Measurements from ENCODE around the gene VPS26B.
"Not testable (repeated sequence)": the region's sequence is repeated elsewhere in the genome, so short reads cannot be mapped to it uniquely, and the experiment has no call there.

The VPS26B gene

DNA sequence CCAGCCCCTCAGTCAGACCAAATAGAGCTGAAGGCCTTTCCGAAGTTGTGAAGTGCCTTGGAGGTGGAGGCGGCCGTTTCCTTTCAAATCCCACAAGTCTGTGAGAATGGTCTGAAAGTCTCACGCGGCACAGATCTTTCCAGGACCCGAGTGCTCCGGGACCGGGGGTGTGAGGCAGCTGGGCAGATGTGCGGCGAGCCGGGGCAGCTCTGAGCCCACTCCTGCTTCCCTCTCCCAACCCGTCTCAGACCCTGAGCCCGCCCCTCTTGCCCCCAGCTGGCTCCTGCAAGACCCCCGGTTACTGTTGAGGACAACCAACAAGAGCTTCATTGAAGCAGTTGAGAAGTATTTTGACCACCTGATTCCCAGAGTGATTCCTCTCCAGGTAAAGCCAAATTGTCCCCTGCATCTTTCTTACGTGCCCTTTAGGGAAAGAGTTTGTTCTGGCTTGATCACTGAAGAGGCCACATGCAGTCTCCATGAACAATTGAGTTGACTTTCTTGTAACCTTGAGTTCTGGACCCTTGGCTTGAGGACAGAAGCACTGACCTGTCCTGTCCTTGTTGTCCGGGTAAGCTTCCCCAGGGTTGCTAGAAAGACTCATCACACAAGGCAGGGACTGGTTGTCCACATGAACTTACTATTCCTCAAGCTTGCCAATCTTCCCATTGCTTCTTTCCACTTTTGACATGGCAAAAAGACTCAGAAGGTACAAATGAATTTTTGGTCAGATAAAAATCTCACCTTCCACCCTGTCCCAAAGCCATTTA lies 59.2 kb downstream of the VPS26B start:
- DNase-seq, result no peak

DNA sequence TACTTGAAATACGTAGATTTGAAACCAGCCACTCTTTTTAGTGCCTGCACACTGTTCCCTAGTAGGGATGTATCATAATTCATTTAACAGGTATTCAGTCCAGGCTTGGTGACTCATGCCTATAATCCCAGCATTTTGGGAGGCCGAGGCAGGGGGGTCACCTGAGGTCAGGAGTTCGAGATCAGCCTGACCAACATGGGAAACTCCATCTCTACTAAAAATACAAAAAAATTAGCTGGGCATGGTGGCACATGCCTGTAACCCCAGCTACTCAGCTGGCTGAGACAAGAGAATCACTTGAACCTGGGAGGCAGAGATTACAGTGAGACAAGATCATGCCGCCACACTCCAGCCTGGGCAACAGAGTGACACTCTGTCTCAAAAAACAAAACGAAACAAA lies 59.9 kb downstream of the VPS26B start:
- not testable (repeated sequence) for DNase-seq

DNA sequence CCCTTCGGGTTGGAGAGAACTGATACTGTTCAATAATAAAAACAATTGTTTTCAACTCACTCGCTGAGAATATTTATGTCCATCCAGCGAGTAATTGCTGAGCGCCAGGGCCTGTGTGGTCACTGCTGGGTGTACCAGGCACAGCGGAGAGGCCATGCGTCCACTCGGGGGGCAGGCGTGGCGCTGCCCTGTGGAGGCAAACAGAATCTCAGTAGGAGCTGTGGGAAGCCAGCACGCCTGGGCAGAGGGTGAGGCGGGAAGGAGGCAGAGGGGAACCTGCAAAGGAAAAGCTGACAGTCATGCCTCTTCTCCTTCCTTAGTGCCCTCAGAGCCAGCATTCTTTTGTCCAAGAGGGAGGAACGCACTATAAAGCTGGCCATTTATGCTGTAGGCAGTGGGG lies 63.1 kb downstream of the VPS26B start:
- no peak for DNase-seq

DNA sequence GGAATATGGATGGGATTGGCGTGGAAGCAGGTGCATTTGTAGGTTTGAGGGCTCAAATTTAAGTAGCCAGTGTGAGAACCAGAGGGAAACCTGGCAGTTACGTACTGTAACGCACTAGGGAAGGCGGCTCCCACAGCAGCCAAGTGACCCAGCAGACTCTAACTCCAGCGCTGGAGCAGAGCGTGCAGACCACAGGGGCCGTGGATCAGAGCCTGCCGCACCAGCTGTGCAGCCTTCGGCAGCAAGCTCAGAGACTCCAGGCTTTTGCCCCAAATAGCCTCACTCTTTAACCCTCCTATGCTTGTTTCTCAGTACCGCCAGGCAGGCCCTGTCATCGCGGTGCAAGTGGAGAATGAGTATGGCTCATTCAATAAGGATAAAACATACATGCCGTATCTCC lies 64.0 kb downstream of the VPS26B start:
- no peak for DNase-seq

DNA sequence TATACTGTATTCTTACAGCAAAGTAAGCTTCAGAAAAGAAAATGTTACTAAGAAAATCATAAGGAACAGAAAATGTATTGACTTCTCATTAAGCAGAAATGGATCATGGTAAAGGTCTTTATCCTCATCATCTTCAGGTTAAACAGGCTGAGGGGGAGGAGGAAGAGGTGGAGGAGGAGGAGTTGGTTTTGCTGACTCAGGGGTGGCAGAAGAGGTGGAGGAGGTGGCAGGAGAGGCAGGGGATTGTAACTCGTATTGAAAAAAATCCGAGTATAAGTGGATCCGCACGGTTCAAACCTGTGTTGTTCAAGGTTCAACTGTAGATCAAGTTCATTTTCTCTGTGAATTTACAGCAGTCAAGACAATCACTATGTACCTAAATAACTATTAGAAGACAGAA lies 64.7 kb downstream of the VPS26B start:
- no peak for DNase-seq

DNA sequence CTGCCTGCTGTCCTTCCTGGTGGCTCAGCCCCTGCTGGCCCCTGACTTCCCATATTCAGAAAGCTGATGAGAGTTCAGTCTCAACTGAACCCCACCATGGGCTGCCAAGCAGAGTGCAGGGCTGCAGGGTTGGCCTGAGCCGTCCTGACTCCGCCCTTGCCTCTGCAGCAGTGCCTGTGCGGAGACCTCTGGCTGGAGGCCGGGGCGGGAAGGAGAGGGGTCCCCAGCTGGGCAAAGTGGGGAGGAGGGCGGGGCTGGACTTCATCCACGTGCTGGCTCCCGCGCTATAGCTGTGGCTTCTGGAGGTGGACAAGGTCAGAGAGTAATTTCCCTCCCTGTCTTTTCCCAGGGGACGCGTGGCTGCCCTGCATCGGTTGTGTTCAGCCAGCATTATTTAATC lies 65.3 kb downstream of the VPS26B start:
- DNase-seq, result peak; percentile 45

DNA sequence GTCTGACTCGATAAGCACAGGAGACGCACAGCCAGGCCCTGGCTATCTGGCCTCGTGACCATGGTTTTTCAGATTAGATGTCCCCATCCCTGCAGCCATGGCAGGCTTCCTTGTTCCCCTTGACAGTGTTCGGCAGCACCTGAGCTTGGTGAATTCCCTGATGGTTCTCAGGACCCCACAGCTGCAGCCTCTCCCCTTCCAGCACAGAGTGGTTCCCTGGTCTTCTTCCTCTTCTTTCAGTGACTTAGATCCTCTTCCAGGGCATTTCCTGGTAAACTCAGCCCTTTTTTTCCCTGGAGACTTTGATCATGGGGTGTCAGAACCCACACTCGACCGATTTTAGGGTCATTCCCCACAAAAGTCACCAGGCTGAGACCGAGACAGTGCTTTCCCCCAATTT lies 66.2 kb downstream of the VPS26B start:
- peak; percentile 17 for DNase-seq

DNA sequence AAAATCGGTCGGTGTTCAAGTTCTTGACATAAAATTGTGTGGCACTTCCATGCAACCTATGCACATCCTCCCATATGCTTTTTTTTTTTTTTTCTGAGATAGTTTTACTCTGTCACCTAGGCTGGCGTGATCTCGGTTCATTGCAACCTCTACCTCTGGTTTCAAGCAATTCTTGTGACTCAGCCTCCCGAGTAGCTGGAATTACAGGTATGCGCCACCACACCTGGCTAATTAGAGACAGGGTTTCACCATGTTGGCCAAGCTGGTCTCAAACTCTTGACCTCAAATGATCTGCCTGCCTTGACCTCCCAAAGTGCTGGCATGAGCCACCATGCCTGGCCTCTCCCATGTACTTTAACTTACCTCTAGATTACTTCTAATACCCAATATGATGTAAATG lies 66.7 kb downstream of the VPS26B start:
- DNase-seq, result no peak

DNA sequence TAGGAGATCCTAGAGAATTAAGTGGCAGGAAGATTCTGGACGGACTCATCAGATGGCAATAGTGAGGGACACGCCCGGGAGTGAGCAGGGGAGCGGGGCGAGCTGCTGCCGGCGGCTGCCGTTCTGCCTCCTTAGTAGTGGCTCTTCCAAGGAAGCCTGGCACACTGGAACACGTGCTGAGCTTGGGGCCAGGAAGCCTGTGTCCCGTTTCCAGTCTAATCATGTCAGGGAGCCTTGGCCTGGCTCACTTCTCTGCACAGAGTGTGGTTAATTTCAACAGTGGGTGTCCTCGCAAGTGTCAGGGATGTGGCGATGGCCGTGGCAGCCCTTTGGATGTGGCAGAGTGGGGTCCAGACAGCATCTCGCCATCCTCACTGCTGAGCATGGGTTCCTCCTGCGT lies 68.2 kb downstream of the VPS26B start:
- no peak for DNase-seq

DNA sequence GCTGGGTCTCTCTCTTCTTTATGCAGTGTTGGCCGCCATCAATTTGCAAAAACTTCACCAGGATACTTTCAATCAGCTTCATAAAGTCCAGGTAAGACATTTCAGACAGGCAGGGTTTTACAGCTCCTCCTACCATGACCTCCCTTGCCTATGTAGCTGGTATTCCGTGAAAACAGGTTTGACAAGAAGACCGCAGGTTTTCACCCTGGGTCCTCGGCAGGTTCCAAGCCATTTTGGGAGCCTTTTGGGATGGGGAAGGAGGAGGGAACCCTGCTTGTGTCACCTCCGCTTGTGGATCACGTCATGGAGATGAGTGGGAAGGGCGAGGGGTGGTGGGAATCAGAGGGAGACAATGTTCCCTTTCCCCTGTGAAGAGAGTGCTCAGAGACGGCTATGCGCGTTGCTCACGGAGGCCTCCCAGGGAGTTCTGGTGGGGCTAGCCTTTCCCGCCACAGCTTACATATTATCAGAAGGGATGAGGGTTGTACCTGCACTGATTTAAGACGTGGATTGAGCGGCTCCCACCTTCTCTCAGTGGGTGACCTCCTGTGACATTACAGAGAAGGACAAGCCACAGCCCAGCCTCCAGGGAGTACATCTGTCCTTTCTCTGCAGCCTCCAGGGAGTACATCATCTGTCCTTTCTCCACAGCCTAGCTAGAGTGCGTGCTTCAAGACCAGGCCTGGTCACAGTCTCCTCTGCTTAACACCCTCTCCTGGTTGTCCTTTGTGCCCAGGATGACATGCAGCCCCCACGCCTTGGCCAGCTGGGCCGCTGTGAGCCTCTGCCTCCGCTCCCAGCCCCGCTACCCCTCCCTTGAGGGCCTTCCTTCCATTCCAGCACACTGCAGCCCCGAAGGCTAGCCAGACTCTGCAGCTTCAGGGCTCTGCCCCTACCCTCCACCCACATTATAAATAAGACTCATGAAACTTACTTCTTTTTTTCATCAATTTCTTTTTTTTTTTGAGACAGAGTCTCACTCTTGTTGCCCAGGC lies 68.9 kb downstream of the VPS26B start:
- no peak for DNase-seq

DNA sequence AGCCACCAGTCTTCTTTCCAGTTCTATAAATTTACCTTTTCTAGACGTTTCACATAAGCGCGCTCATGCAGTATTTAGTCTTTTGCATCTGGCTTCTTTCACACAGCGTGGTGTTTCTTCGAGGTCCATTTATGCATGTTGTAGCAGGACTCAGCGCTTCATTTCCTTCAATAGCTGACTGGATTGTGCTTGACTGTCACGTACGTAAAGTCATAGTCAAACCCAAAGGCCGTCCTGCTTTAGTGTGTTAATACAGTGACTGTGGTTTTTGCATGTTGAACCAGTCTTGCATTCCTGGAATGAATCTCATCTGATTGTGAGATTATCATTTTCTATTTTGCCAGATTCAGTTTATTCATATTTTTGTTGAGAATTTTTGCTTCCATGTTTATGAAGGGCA lies 70.2 kb downstream of the VPS26B start:
- no peak for DNase-seq
